ENCODE data around the gene COL1A2.

DNA sequence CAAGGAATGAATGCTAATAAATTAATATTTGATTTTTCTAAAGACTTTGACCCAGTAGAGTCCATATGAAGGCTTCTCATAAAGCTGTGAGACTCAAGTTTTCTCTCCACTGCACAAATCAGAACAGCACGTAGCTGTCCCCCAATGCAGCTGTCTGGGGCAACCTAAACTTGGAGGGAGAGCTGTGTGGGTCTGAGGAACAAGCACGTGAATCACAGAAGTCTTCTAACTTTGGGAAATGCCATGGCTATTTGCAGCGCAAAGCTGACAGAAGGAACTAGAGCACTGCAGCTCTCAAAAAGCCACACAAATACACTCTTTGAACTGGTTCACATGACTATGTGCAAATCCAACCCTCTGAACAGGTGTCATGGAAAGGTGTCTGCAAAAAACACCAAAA lies 47.9 kb downstream of the COL1A2 start:
- TF ChIP-seq POLR2A (IDR thresholded peaks at IDR 0.05; ENCODE audit: borderline replicate concordance, extremely low read depth, insufficient read depth, insufficient read length) (no peak), EGR1 (IDR thresholded peaks at IDR 0.05; ENCODE audit: low read depth) (no peak), ELF1 (IDR thresholded peaks at IDR 0.05; ENCODE audit: borderline replicate concordance, low read depth) (no peak)

Measured in HCT116 (cell line).